ENCODE measurements around the gene POMT1.
"Not testable (repeated sequence)": the region's sequence is repeated elsewhere in the genome, so short reads cannot be mapped to it uniquely, and the experiment has no call there.

The POMT1 gene

DNA sequence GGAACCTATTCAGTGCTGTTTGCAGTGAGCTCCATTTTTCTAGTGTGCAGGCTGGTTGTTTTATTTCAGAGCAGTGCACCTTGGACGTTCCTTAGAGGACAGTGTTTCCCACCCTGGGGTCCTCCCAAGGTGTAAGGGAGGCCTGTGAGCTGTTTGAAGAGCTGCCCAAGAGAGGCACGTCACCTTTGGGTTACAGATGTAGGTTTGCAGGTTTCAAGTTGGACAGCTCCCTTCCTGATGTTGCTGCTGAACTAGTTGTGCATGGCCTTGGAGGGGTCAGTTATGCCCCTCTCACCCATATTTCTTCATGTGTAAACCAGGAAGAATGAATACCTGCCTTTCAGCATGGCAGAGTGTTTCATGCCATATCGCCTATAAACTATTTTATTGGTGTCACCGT, 34.7 kb upstream of the POMT1 start:
- peaks cover 17% of the 10 kb centered on the region for H3K79me2 ChIP-seq
- H3K27ac ChIP-seq: no peak overlapping the region
- H3K27me3 ChIP-seq (ENCODE audit: control insufficient read depth, insufficient read depth, low read length): no peaks in the 10 kb centered on the region
- no peak overlapping the region for H3K4me3 ChIP-seq (ENCODE audit: low read depth, low read length)
- no peak overlapping the region for H3K9ac ChIP-seq
- H3K9me3 ChIP-seq (ENCODE audit: control insufficient read depth, low read length): no peaks in the 10 kb centered on the region
- H3K4me1 ChIP-seq: no peaks in the 10 kb centered on the region
- no peak overlapping the region for H2AFZ ChIP-seq
- no peak overlapping the region for H3K4me2 ChIP-seq (ENCODE audit: low read length)
- no peaks in the 10 kb centered on the region for H3K36me3 ChIP-seq (ENCODE audit: control insufficient read depth, insufficient read depth, low read length)
- TF ChIP-seq, protein P1, sequence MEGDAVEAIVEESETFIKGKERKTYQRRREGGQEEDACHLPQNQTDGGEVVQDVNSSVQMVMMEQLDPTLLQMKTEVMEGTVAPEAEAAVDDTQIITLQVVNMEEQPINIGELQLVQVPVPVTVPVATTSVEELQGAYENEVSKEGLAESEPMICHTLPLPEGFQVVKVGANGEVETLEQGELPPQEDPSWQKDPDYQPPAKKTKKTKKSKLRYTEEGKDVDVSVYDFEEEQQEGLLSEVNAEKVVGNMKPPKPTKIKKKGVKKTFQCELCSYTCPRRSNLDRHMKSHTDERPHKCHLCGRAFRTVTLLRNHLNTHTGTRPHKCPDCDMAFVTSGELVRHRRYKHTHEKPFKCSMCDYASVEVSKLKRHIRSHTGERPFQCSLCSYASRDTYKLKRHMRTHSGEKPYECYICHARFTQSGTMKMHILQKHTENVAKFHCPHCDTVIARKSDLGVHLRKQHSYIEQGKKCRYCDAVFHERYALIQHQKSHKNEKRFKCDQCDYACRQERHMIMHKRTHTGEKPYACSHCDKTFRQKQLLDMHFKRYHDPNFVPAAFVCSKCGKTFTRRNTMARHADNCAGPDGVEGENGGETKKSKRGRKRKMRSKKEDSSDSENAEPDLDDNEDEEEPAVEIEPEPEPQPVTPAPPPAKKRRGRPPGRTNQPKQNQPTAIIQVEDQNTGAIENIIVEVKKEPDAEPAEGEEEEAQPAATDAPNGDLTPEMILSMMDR (IDR thresholded peaks at IDR 0.05): no peak

DNA sequence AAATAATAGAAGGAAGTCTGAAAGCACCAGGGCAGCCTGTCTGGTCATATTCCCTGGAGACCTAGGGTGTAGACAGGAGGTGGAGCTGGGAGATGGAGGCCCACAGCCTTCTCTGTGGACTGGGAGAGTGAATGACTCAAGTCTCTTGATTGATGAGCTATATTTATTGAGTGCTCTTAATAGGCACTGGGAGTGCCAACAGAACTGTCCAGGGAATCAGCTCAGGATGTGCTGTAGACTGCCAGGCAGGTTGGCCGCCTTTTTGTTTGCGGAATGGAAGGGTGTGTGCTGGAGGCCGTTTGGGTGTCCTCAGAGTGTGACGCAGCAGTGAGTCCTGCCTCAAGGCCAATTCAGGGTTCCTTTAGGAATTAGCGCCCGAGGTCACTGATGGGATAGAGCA, 33.4 kb upstream of the POMT1 start:
- H3K9ac ChIP-seq: no peak overlapping the region
- no peaks in the 10 kb centered on the region for H3K27me3 ChIP-seq (ENCODE audit: control insufficient read depth, insufficient read depth, low read length)
- TF ChIP-seq, protein P1 (IDR thresholded peaks at IDR 0.05): no peak
- no peaks in the 10 kb centered on the region for H3K4me1 ChIP-seq
- no peaks in the 10 kb centered on the region for H3K9me3 ChIP-seq (ENCODE audit: control insufficient read depth, low read length)
- no peak overlapping the region for H3K4me2 ChIP-seq (ENCODE audit: low read length)
- no peaks in the 10 kb centered on the region for H3K36me3 ChIP-seq (ENCODE audit: control insufficient read depth, insufficient read depth, low read length)
- no peak overlapping the region for H3K4me3 ChIP-seq (ENCODE audit: low read depth, low read length)
- peaks cover 17% of the 10 kb centered on the region for H3K79me2 ChIP-seq
- no peak overlapping the region for H3K27ac ChIP-seq
- H2AFZ ChIP-seq: no peak overlapping the region

DNA sequence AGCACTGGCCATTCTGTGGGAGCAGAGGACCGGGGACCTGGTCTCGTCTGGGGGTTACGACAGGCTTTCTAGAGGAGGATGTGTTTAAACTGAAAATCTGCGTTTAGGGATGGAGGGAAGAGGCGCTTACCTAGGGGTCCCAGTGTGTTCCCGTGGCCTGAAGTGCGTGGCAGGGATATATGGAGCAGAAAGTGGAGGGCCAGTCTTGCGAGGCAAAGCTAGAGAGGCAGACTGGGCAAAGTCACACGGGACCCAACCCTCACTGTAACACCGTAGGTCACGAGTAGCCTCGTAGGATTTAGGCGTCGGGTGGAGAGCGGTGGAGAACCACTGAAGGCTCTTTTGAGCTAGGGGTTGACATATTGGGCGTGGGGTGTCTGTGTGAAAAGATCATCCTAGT, 32.8 kb upstream of the POMT1 start:
- H3K9me3 ChIP-seq (ENCODE audit: control insufficient read depth, low read length): no peaks in the 10 kb centered on the region
- no peak overlapping the region for H3K4me3 ChIP-seq (ENCODE audit: low read depth, low read length)
- TF ChIP-seq, protein P1 (IDR thresholded peaks at IDR 0.05): no peak
- H3K27me3 ChIP-seq (ENCODE audit: control insufficient read depth, insufficient read depth, low read length): no peaks in the 10 kb centered on the region
- no peak overlapping the region for H3K27ac ChIP-seq
- H3K36me3 ChIP-seq (ENCODE audit: control insufficient read depth, insufficient read depth, low read length): no peaks in the 10 kb centered on the region
- H3K9ac ChIP-seq: no peak overlapping the region
- H3K79me2 ChIP-seq: peaks cover 17% of the 10 kb centered on the region
- H3K4me2 ChIP-seq (ENCODE audit: low read length): no peak overlapping the region
- H3K4me1 ChIP-seq: no peaks in the 10 kb centered on the region
- H2AFZ ChIP-seq: no peak overlapping the region

DNA sequence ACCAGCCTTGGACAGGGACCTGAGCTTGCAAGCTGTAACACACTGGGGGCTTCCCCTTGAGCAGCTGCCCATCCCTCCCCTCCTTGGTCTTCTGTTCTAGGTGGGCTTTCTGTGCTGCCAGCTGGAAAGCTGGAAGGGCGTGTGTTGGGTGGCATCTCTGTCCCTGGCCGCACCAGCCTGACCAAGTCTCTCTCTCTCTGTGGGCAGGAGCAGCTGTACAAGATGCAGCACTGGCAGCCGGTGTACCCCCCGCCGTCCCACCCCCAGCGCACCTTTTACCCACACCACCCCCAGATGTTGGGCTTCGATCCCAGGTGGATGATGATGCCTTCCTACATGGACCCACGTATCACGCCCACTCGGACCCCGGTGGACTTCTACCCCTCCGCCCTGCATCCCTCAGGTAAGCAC, 32.1 kb upstream of the POMT1 start:
- no peaks in the 10 kb centered on the region for H3K4me1 ChIP-seq
- H3K27ac ChIP-seq: no peak overlapping the region
- peaks cover 17% of the 10 kb centered on the region for H3K79me2 ChIP-seq
- H3K9me3 ChIP-seq (ENCODE audit: control insufficient read depth, low read length): no peaks in the 10 kb centered on the region
- no peak overlapping the region for H3K4me2 ChIP-seq (ENCODE audit: low read length)
- H2AFZ ChIP-seq: no peak overlapping the region
- H3K36me3 ChIP-seq (ENCODE audit: control insufficient read depth, insufficient read depth, low read length): no peaks in the 10 kb centered on the region
- H3K27me3 ChIP-seq (ENCODE audit: control insufficient read depth, insufficient read depth, low read length): no peaks in the 10 kb centered on the region
- H3K4me3 ChIP-seq (ENCODE audit: low read depth, low read length): no peak overlapping the region
- H3K9ac ChIP-seq: no peak overlapping the region
- TF ChIP-seq, protein P1 (IDR thresholded peaks at IDR 0.05): no peak

DNA sequence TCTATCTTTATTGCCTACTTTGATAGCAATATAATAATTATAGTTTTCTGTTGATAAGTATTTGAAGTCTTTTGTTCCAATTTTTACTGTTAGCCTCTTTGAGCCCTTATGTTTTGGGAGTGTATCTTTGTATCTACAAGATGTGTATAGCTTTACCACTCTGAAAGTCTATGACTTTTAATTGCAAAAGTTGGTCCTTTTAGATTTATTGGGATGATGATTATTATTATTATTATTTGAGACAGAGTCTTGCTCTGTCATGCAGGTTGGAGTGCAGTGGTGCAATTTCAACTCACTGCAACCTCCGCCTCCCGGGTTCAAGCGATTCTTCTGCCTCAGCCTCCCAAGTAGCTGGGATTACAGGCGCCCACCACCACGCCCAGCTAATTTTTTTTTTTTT, 30.6 kb upstream of the POMT1 start:
- H2AFZ ChIP-seq; H3K9me3 ChIP-seq (ENCODE audit: control insufficient read depth, low read length); H3K36me3 ChIP-seq (ENCODE audit: control insufficient read depth, insufficient read depth, low read length); H3K4me3 ChIP-seq (ENCODE audit: low read depth, low read length); H3K9ac ChIP-seq; H3K4me1 ChIP-seq; H3K4me2 ChIP-seq (ENCODE audit: low read length); H3K27ac ChIP-seq; H3K27me3 ChIP-seq (ENCODE audit: control insufficient read depth, insufficient read depth, low read length): not testable (repeated sequence)
- peaks cover 16% of the 10 kb centered on the region for H3K79me2 ChIP-seq

Data from parathyroid adenoma (tissue), 2 donors.